Left renal cortex interstitium (tissue), 4 donors: Measurements from ENCODE around the gene MAPK6. TPM values are rescaled to one million over a fixed set of nuclear protein-coding genes. Genes with fewer than 3 reads are reported as not detected.

Experiments used
- DNase-seq, 4 donors: peaks; one replicate each; pipeline ENCODE4 v3.0.0-alpha.2; 2013; ENCODE audit warnings: low read depth in 4 of 4, low spot score in 2 of 4, missing footprints in 1 of 4
- polyA plus RNA-seq, 4 donors: library from polyadenylated mRNA; unstranded; fragments of 120-200 nt; gene quantifications; one replicate each; pipeline ENCODE4 v1.2.1, GENCODE V29; 2013; ENCODE audit not compliant: insufficient read length in 4 of 4

MAPK6 gene
- polyA plus RNA-seq, 4 donors = 33.6 to 43.5 (median 36.8) TPM

GRCh38 chr15:52099651-52100272 is 80.7 kb downstream of the MAPK6 start:
- DNase-seq = no peak

- no peak for DNase-seq
Measured at GRCh38 chr15:52100807-52101442, 81.9 kb downstream of the MAPK6 start.

GRCh38 chr15:52101542-52102323 is 82.7 kb downstream of the MAPK6 start:
- DNase-seq = no peak

GRCh38 chr15:52102463-52102862 is 83.4 kb downstream of the MAPK6 start:
- DNase-seq = no peak

- no peak for DNase-seq
Measured at GRCh38 chr15:52103217-52104207, 84.5 kb downstream of the MAPK6 start.

- DNase-seq = no peak
Measured at GRCh38 chr15:52104532-52105004, 85.5 kb downstream of the MAPK6 start.

GRCh38 chr15:52105846-52106245 is 86.8 kb downstream of the MAPK6 start:
- no peak for DNase-seq

GRCh38 chr15:52106641-52107040 is 87.6 kb downstream of the MAPK6 start:
- no peak for DNase-seq

- no peak for DNase-seq
Measured at GRCh38 chr15:52107238-52107637, 88.2 kb downstream of the MAPK6 start.

GRCh38 chr15:52109559-52110451 is 90.8 kb downstream of the MAPK6 start:
- no peak for DNase-seq

GRCh38 chr15:52111517-52112202 is 92.6 kb downstream of the MAPK6 start:
- no peak for DNase-seq

GRCh38 chr15:52112203-52112750 is 93.3 kb downstream of the MAPK6 start:
- peak in 2 of 4 donors; percentile 34 to 37 for DNase-seq

- DNase-seq = no peak
Measured at GRCh38 chr15:52113235-52113634, 94.2 kb downstream of the MAPK6 start.

GRCh38 chr15:52113708-52114107 is 94.7 kb downstream of the MAPK6 start:
- DNase-seq = no peak

GRCh38 chr15:52114261-52115055 is 95.4 kb downstream of the MAPK6 start:
- DNase-seq = no peak

- DNase-seq = no peak
Measured at GRCh38 chr15:52115598-52116427, 96.8 kb downstream of the MAPK6 start.
